AG09319 (cell line): ENCODE data around the gene NFYB.
"Not testable (repeated sequence)": the region's sequence is repeated elsewhere in the genome, so short reads cannot be mapped to it uniquely, and the experiment has no call there.

Source experiments
- DNase-seq: peaks from one replicate; pipeline ENCODE4 v3.0.0-alpha.2; 2010; ENCODE audit warnings: low read depth; ENCODE audit errors: extremely low read depth
- CTCF ChIP-seq: IDR thresholded peaks from 2 replicates; pipeline ENCODE4 v1.5.1; 2011; ENCODE audit warnings: low read depth, mild to moderate bottlenecking, inconsistent platforms, low read length, moderate library complexity

Gene NFYB

GRCh38 chr12:104168596-104168995 lies 30.6 kb upstream of the NFYB start:
- no peak for TF ChIP-seq CTCF
- no peak for DNase-seq

- TF ChIP-seq CTCF: no peak
- no peak for DNase-seq
Measured at GRCh38 chr12:104167519-104168458, 29.8 kb upstream of the NFYB start.

- TF ChIP-seq CTCF: no peak
- no peak for DNase-seq
Measured at GRCh38 chr12:104166465-104166864, 28.5 kb upstream of the NFYB start.

GRCh38 chr12:104165801-104166200 lies 27.8 kb upstream of the NFYB start:
- no peak for TF ChIP-seq CTCF
- no peak for DNase-seq

GRCh38 chr12:104164634-104165033 lies 26.6 kb upstream of the NFYB start:
- DNase-seq: no peak
- TF ChIP-seq CTCF: no peak

GRCh38 chr12:104163631-104164030 lies 25.6 kb upstream of the NFYB start:
- DNase-seq: no peak
- TF ChIP-seq CTCF: no peak

- not testable (repeated sequence) for DNase-seq
Measured at GRCh38 chr12:104163028-104163427, 25.0 kb upstream of the NFYB start.
